ENCODE data around the gene NANP.

- TF ChIP-seq CTCF (IDR thresholded peaks at IDR 0.05) (no peak), POLR2A (IDR thresholded peaks at IDR 0.05) (no peak)
Observed at GRCh38 chr20:25601659-25602058, 22.2 kb downstream of the NANP start.
